K562 (cell line): ENCODE measurements around the gene L3HYPDH.

Source experiments
- AFF4 ChIP-seq: sonication (generic); formaldehyde crosslinking; IDR thresholded peaks from 2 replicates; pipeline ENCODE4 v1.8.0; 2023; ENCODE audit warnings: mild to moderate bottlenecking, missing genetic modification reagents
- CEBPB ChIP-seq: fragments of 450-650 bp; IDR thresholded peaks from 2 replicates; pipeline ENCODE4 v1.6.1; 2016; ENCODE audit warnings: missing genetic modification characterization, missing compliant biosample characterization
- CTCF ChIP-seq, 3 experiments: IDR thresholded peaks in 2 of 3; conservative IDR thresholded peaks in 1 of 3; 2 replicates each; pipeline ENCODE4 v1.5.1; 2011 to 2012; ENCODE audit warnings: low read length in 3 of 3, mild to moderate bottlenecking in 3 of 3, control low read depth in 2 of 3, improper control_type of control experiment in 1 of 3, inconsistent platforms in 1 of 3, low read depth in 1 of 3, mixed read lengths in 1 of 3, moderate library complexity in 1 of 3; ENCODE audit not compliant: insufficient read depth in 2 of 3
- DPF2 ChIP-seq: fragments of 450-650 bp; IDR thresholded peaks from 2 replicates; pipeline ENCODE4 v1.6.1; 2016
- ELF1 ChIP-seq: fragments of 200-800 bp; sonication (Bioruptor generic); IDR thresholded peaks from 2 replicates; pipeline ENCODE4 v1.6.1; 2016; ENCODE audit warnings: missing genetic modification characterization, missing compliant biosample characterization
- FOS ChIP-seq: IDR thresholded peaks from 3 replicates; pipeline ENCODE4 v1.6.1; 2011; ENCODE audit not compliant: insufficient read length; ENCODE audit errors: extremely low read depth
- PHF8 ChIP-seq: fragments of 200-600 bp; sonication (generic); IDR thresholded peaks from 2 replicates; pipeline ENCODE4 v1.6.1; 2012; ENCODE audit warnings: mixed run types, mild to moderate bottlenecking, inconsistent platforms, low read length, moderate library complexity, borderline replicate concordance
- SPI1 ChIP-seq: IDR thresholded peaks from 2 replicates; pipeline ENCODE4 v1.6.1; 2011; ENCODE audit warnings: low read depth, low read length, control low read depth, borderline replicate concordance
- ZNF133 ChIP-seq: fragments of 250-450 bp; sonication (Bioruptor Pico); IDR thresholded peaks from 2 replicates; pipeline ENCODE4 v1.4.0; 2020; ENCODE audit warnings: mild to moderate bottlenecking
- TF ChIP-seq, protein P1 (sequence below), 2 experiments: fragments of 450-650 bp; formaldehyde crosslinking in 1 of 2; IDR thresholded peaks; 2 replicates each; pipeline versions ENCODE4 v1.4.0 to v1.6.1; 2014 to 2020; ENCODE audit warnings: mild to moderate bottlenecking in 2 of 2, borderline replicate concordance in 1 of 2, low read depth in 1 of 2

DNA sequence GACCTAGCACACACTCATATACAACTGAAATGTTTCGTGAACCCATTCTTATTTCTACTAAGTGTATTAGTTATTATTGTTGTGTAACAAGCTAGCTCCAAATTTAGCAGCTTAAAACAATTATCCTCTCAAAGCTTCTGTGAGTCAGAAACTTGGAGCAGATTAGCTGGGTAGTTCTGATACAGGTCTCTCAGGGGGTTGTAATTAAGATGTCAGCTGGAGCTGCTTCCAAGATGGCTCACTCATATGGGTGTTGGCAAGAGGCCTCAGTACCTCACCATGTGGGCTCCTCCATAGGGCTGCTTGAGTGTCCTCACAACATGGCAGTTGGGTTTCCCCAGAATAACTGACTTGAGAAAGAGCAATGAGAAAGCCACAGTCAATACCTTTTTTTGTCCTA, 28.8 kb downstream of the L3HYPDH start:
- TF ChIP-seq DPF2 (no peak), ZNF133 (CRISPR knock-in tag) (no peak), CTCF (IDR thresholded peaks at IDR 0.05 in 2 of 3, conservative IDR thresholded peaks at IDR 0.05 in 1 of 3; ENCODE audit: insufficient read depth in 2 of 3, low read depth in 1 of 3, low read length in 3 of 3) (no peak), AFF4 (CRISPR knock-in tag) (no peak), PHF8 (no peak), CEBPB (no peak), FOS (no peak), SPI1 (no peak), ELF1 (tag) (no peak)
- TF ChIP-seq, protein P1, sequence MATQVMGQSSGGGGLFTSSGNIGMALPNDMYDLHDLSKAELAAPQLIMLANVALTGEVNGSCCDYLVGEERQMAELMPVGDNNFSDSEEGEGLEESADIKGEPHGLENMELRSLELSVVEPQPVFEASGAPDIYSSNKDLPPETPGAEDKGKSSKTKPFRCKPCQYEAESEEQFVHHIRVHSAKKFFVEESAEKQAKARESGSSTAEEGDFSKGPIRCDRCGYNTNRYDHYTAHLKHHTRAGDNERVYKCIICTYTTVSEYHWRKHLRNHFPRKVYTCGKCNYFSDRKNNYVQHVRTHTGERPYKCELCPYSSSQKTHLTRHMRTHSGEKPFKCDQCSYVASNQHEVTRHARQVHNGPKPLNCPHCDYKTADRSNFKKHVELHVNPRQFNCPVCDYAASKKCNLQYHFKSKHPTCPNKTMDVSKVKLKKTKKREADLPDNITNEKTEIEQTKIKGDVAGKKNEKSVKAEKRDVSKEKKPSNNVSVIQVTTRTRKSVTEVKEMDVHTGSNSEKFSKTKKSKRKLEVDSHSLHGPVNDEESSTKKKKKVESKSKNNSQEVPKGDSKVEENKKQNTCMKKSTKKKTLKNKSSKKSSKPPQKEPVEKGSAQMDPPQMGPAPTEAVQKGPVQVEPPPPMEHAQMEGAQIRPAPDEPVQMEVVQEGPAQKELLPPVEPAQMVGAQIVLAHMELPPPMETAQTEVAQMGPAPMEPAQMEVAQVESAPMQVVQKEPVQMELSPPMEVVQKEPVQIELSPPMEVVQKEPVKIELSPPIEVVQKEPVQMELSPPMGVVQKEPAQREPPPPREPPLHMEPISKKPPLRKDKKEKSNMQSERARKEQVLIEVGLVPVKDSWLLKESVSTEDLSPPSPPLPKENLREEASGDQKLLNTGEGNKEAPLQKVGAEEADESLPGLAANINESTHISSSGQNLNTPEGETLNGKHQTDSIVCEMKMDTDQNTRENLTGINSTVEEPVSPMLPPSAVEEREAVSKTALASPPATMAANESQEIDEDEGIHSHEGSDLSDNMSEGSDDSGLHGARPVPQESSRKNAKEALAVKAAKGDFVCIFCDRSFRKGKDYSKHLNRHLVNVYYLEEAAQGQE (IDR thresholded peaks at IDR 0.05; ENCODE audit: borderline replicate concordance): no peak
- TF ChIP-seq, protein P1 (CRISPR knock-in tag; IDR thresholded peaks at IDR 0.05; ENCODE audit: low read depth): no peak
